Heart left ventricle (tissue), 13 donors: Measurements from ENCODE around the gene HNRNPA3.
A peak's percentile ranks its signal among the peaks of the same experiment; 100 is the strongest.

ENCODE experiments used
- CTCF ChIP-seq, 12 donors: fragments of 200-600 bp; sonication (generic) in 4 of 12; IDR thresholded peaks; one replicate each; pipeline versions ENCODE4 v1.5.0 to v1.8.0; 2018 to 2022; ENCODE audit warnings: antibody characterized with exemption in 12 of 12, mild to moderate bottlenecking in 5 of 12
- POLR2A ChIP-seq, 2 donors: fragments of 450-650 bp; IDR thresholded peaks; one replicate each; pipeline ENCODE4 v1.6.1; 2017; ENCODE audit warnings: antibody characterized with exemption in 2 of 2, mild to moderate bottlenecking in 2 of 2, moderate library complexity in 2 of 2
- donor health status: ischemic (EF 13 %, LVEDD 7.1; RV severe dilation, severe dysfunction).
- donor health status: DM: no; HTN: yes; CAD: no.
- donor health status: DM: no; HTN: no; CAD: no.
- donor health status: ischemic (EF 25% LVEDD 6.9; RV normal size, moderate dysfunction).
- donor health status: ischemic (EF 25% LVEDD 5.7; RV mildly dilated, moderate dysfunction).
- donor health status: ischemic (EF 35%, LVEDD 5.7; RV mildly dilated, moderate dysfunction).
- donor health status: nonischemic (EF 11% LVEDD 7.7; RV severe dilation, severe dysfunction).
- donor health status: DM: yes; HTN: yes; CAD: no.
- donor health status: PGD.
- donor health status: ischemic (EF 29% LVEDD 5.4; RV normal size, mild dysfunction).
- donor health status: nonischemic (EF 23%, LVEDD 6.1; RV moderate dilation, normal function).

DNA sequence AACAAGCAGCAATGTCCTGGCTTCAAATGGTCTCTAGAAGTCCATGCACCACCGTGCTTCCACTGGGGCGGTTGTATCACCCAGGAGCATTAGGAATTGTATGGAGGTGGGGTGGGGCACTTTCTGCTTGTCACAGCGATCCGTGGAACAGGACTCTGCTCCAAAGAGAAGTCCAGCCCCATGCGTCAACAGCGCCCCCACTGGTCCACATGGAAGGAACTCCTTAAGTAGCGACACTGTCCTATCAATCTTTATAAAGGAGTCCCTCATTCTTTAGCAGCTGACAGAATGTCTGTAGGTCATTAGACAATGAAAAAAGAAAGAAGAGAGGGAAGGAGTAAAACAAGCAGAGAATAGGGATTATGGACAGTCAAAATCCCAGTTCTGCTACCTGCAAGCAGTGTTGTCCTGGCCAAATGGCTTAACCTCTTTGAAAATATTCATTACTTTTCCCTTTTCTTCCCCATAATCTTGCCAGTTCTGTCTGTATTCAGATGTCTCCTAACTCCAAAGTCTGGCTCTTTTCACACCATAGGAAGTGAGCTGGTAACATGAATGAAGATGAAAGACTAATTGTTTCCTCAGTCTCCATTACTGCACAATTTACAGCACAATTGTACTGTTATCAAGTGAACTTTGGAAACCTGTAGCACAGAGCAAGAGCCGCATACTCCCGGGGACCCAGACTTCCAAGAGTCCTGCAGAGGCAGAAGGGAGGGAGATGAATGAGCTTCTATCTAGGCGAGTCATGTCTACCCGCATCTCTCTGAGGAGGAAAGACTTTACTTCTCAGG, 42.0 kb downstream of the HNRNPA3 start:
- peak in 10 of 12 donors; percentile 2 to 48 (median 32) for TF ChIP-seq CTCF (IDR thresholded peaks at IDR 0.05)
- no peak for TF ChIP-seq POLR2A (IDR thresholded peaks at IDR 0.05)
